ENCODE results near the gene KRT33B.

DNA sequence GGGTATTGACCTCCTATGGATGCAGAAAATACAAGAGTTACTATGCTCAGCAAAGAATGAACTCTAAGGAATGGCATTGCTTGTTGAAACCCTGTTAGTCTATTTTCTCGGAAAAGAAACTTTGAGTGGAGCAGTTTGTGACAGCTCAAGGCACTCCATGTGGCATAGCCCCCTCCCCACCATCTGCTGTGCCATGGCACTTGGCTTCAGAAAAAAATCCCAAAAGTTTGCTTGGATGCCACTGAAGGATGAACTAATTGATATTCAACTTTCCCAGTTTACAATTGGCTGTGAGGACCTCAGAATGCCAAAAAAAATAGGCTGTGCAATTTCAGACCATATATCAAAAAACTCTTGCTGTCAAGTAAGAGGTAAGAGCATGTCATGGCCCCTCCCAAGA is 26.0 kb upstream of the KRT33B start:
- TF ChIP-seq, protein P1, sequence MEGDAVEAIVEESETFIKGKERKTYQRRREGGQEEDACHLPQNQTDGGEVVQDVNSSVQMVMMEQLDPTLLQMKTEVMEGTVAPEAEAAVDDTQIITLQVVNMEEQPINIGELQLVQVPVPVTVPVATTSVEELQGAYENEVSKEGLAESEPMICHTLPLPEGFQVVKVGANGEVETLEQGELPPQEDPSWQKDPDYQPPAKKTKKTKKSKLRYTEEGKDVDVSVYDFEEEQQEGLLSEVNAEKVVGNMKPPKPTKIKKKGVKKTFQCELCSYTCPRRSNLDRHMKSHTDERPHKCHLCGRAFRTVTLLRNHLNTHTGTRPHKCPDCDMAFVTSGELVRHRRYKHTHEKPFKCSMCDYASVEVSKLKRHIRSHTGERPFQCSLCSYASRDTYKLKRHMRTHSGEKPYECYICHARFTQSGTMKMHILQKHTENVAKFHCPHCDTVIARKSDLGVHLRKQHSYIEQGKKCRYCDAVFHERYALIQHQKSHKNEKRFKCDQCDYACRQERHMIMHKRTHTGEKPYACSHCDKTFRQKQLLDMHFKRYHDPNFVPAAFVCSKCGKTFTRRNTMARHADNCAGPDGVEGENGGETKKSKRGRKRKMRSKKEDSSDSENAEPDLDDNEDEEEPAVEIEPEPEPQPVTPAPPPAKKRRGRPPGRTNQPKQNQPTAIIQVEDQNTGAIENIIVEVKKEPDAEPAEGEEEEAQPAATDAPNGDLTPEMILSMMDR (IDR thresholded peaks at IDR 0.05; ENCODE audit: low read length): no peak
- TF ChIP-seq EZH2 (optimal IDR thresholded peaks at IDR 0.05; ENCODE audit: low read depth, low read length) (no peak), EZH2phosphoT487 (IDR thresholded peaks at IDR 0.05; ENCODE audit: low read length) (no peak)
